ENCODE data around the gene CDAN1. TPM values are rescaled to one million over a fixed set of nuclear protein-coding genes. Genes with fewer than 3 reads are reported as not detected.

The CDAN1 gene
- total RNA-seq, 1 donor from 2014 or later: 24.2 TPM

- intact Hi-C loops (cut with micrococcal nuclease): no loop called here
- Mint-ChIP-seq H3K4me1 (ENCODE audit: low read depth) (peaks cover 2% of the 10 kb centered on the region), H3K9me3 (no peaks in the 10 kb centered on the region), H3K27me3 (ENCODE audit: low read depth) (no peaks in the 10 kb centered on the region), H3K27ac (no peak overlapping the region), H3K36me3 (ENCODE audit: low read depth) (peaks cover 71% of the 10 kb centered on the region), H3K4me3 (ENCODE audit: low read depth) (no peak overlapping the region)
- DNase-seq (ENCODE audit: low spot score): no peak
Measured at GRCh38 chr15:42730135-42730534, 6.8 kb downstream of the CDAN1 start.

GRCh38 chr15:42729409-42729808 is 7.5 kb downstream of the CDAN1 start:
- Mint-ChIP-seq H3K27me3 (ENCODE audit: low read depth) (no peaks in the 10 kb centered on the region), H3K4me1 (ENCODE audit: low read depth) (no peaks in the 10 kb centered on the region), H3K36me3 (ENCODE audit: low read depth) (peaks cover 73% of the 10 kb centered on the region), H3K27ac (no peak overlapping the region), H3K4me3 (ENCODE audit: low read depth) (no peak overlapping the region), H3K9me3 (no peaks in the 10 kb centered on the region)
- intact Hi-C loops (cut with micrococcal nuclease): no loop called here
- no peak for DNase-seq (ENCODE audit: low spot score)

GRCh38 chr15:42728972-42729371 is 8.0 kb downstream of the CDAN1 start:
- no peak overlapping the region for H3K4me3 Mint-ChIP-seq (ENCODE audit: low read depth)
- no peaks in the 10 kb centered on the region for H3K9me3 Mint-ChIP-seq
- intact Hi-C loops (cut with micrococcal nuclease): no loop called here
- no peak overlapping the region for H3K27ac Mint-ChIP-seq
- H3K36me3 Mint-ChIP-seq (ENCODE audit: low read depth): peaks cover 69% of the 10 kb centered on the region
- H3K27me3 Mint-ChIP-seq (ENCODE audit: low read depth): no peaks in the 10 kb centered on the region
- H3K4me1 Mint-ChIP-seq (ENCODE audit: low read depth): no peaks in the 10 kb centered on the region
- DNase-seq (ENCODE audit: low spot score): no peak

GRCh38 chr15:42728560-42728959 is 8.4 kb downstream of the CDAN1 start:
- Mint-ChIP-seq H3K4me3 (ENCODE audit: low read depth) (no peak overlapping the region), H3K27ac (no peak overlapping the region), H3K4me1 (ENCODE audit: low read depth) (no peaks in the 10 kb centered on the region), H3K27me3 (ENCODE audit: low read depth) (no peaks in the 10 kb centered on the region), H3K9me3 (no peaks in the 10 kb centered on the region), H3K36me3 (ENCODE audit: low read depth) (peaks cover 65% of the 10 kb centered on the region)
- intact Hi-C loops (cut with micrococcal nuclease): no loop called here
- no peak for DNase-seq (ENCODE audit: low spot score)

GRCh38 chr15:42727750-42728381 is 9.1 kb downstream of the CDAN1 start:
- peaks cover 62% of the 10 kb centered on the region for H3K36me3 Mint-ChIP-seq (ENCODE audit: low read depth)

GRCh38 chr15:42726114-42726513 is 10.8 kb downstream of the CDAN1 start:
- DNase-seq (ENCODE audit: low spot score): no peak
- Mint-ChIP-seq H3K27ac (no peak overlapping the region), H3K4me3 (ENCODE audit: low read depth) (no peak overlapping the region), H3K36me3 (ENCODE audit: low read depth) (peaks cover 50% of the 10 kb centered on the region), H3K4me1 (ENCODE audit: low read depth) (no peaks in the 10 kb centered on the region), H3K27me3 (ENCODE audit: low read depth) (no peaks in the 10 kb centered on the region), H3K9me3 (no peaks in the 10 kb centered on the region)
- intact Hi-C loops (cut with micrococcal nuclease): no loop called here

More at GRCh38 chr15:42727750-42728381, 9.1 kb downstream of the CDAN1 start:
- Mint-ChIP-seq H3K9me3 (no peaks in the 10 kb centered on the region), H3K27me3 (ENCODE audit: low read depth) (no peaks in the 10 kb centered on the region), H3K27ac (no peak overlapping the region), H3K4me1 (ENCODE audit: low read depth) (no peaks in the 10 kb centered on the region), H3K4me3 (ENCODE audit: low read depth) (no peak overlapping the region)
- intact Hi-C loops (cut with micrococcal nuclease): no loop called here
- DNase-seq (ENCODE audit: low spot score): no peak

GRCh38 chr15:42725331-42725903 is 11.5 kb downstream of the CDAN1 start:
- H3K27ac Mint-ChIP-seq: no peak overlapping the region
- intact Hi-C loops (cut with micrococcal nuclease): no loop called here

GRCh38 chr15:42724276-42724675 is 12.7 kb downstream of the CDAN1 start:
- H3K4me3 Mint-ChIP-seq (ENCODE audit: low read depth): no peak overlapping the region
- H3K27me3 Mint-ChIP-seq (ENCODE audit: low read depth): no peaks in the 10 kb centered on the region
- no peak overlapping the region for H3K27ac Mint-ChIP-seq
- no peaks in the 10 kb centered on the region for H3K9me3 Mint-ChIP-seq
- H3K36me3 Mint-ChIP-seq (ENCODE audit: low read depth): peaks cover 35% of the 10 kb centered on the region
- intact Hi-C loops (cut with micrococcal nuclease): no loop called here
- DNase-seq (ENCODE audit: low spot score): no peak
- H3K4me1 Mint-ChIP-seq (ENCODE audit: low read depth): no peaks in the 10 kb centered on the region

More at GRCh38 chr15:42725331-42725903, 11.5 kb downstream of the CDAN1 start:
- DNase-seq (ENCODE audit: low spot score): no peak
- H3K4me3 Mint-ChIP-seq (ENCODE audit: low read depth): no peak overlapping the region
- no peaks in the 10 kb centered on the region for H3K4me1 Mint-ChIP-seq (ENCODE audit: low read depth)
- H3K9me3 Mint-ChIP-seq: no peaks in the 10 kb centered on the region
- peaks cover 46% of the 10 kb centered on the region for H3K36me3 Mint-ChIP-seq (ENCODE audit: low read depth)
- no peaks in the 10 kb centered on the region for H3K27me3 Mint-ChIP-seq (ENCODE audit: low read depth)

GRCh38 chr15:42723068-42723467 is 13.9 kb downstream of the CDAN1 start:
- Mint-ChIP-seq H3K36me3 (ENCODE audit: low read depth) (peaks cover 26% of the 10 kb centered on the region), H3K9me3 (no peaks in the 10 kb centered on the region), H3K27me3 (ENCODE audit: low read depth) (no peaks in the 10 kb centered on the region), H3K4me3 (ENCODE audit: low read depth) (no peak overlapping the region), H3K27ac (no peak overlapping the region), H3K4me1 (ENCODE audit: low read depth) (no peaks in the 10 kb centered on the region)
- intact Hi-C loops (cut with micrococcal nuclease): no loop called here
- DNase-seq (ENCODE audit: low spot score): no peak

GRCh38 chr15:42721916-42722315 is 15.0 kb downstream of the CDAN1 start:
- Mint-ChIP-seq H3K9me3 (no peaks in the 10 kb centered on the region), H3K4me1 (ENCODE audit: low read depth) (no peaks in the 10 kb centered on the region), H3K27ac (no peak overlapping the region)

GRCh38 chr15:42721016-42721415 is 15.9 kb downstream of the CDAN1 start:
- no peaks in the 10 kb centered on the region for H3K9me3 Mint-ChIP-seq
- intact Hi-C loops (cut with micrococcal nuclease): no loop called here
- H3K4me3 Mint-ChIP-seq (ENCODE audit: low read depth): no peak overlapping the region
- H3K36me3 Mint-ChIP-seq (ENCODE audit: low read depth): peaks cover 20% of the 10 kb centered on the region
- no peaks in the 10 kb centered on the region for H3K4me1 Mint-ChIP-seq (ENCODE audit: low read depth)
- DNase-seq (ENCODE audit: low spot score): no peak
- H3K27me3 Mint-ChIP-seq (ENCODE audit: low read depth): no peaks in the 10 kb centered on the region
- H3K27ac Mint-ChIP-seq: no peak overlapping the region

More at GRCh38 chr15:42721916-42722315, 15.0 kb downstream of the CDAN1 start:
- intact Hi-C loops (cut with micrococcal nuclease): no loop called here
- Mint-ChIP-seq H3K4me3 (ENCODE audit: low read depth) (no peak overlapping the region), H3K36me3 (ENCODE audit: low read depth) (peaks cover 26% of the 10 kb centered on the region), H3K27me3 (ENCODE audit: low read depth) (no peaks in the 10 kb centered on the region)
- no peak for DNase-seq (ENCODE audit: low spot score)

GRCh38 chr15:42720071-42720470 is 16.9 kb downstream of the CDAN1 start:
- Mint-ChIP-seq H3K36me3 (ENCODE audit: low read depth) (peaks cover 14% of the 10 kb centered on the region), H3K27ac (peak overlapping the region; percentile 0), H3K9me3 (no peaks in the 10 kb centered on the region), H3K4me1 (ENCODE audit: low read depth) (no peaks in the 10 kb centered on the region), H3K27me3 (ENCODE audit: low read depth) (no peaks in the 10 kb centered on the region), H3K4me3 (ENCODE audit: low read depth) (no peak overlapping the region)
- no peak for DNase-seq (ENCODE audit: low spot score)
- intact Hi-C loops (cut with micrococcal nuclease): no loop called here

GRCh38 chr15:42719043-42719442 is 17.9 kb downstream of the CDAN1 start:
- intact Hi-C loops (cut with micrococcal nuclease): no loop called here
- Mint-ChIP-seq H3K4me1 (ENCODE audit: low read depth) (no peaks in the 10 kb centered on the region), H3K27ac (no peak overlapping the region), H3K27me3 (ENCODE audit: low read depth) (no peaks in the 10 kb centered on the region), H3K4me3 (ENCODE audit: low read depth) (no peak overlapping the region), H3K9me3 (no peaks in the 10 kb centered on the region), H3K36me3 (ENCODE audit: low read depth) (peaks cover 8% of the 10 kb centered on the region)
- no peak for DNase-seq (ENCODE audit: low spot score)
